PC-9 (cell line): ENCODE data around the gene GRIFIN.

ENCODE experiments used
- CTCF ChIP-seq: fragments of 200-600 bp; sonication (generic); conservative IDR thresholded peaks from 2 replicates; pipeline ENCODE4 v1.6.1; 2017; ENCODE audit warnings: mixed run types, antibody characterized with exemption, mild to moderate bottlenecking, moderate library complexity
- EZH2 ChIP-seq: fragments of 200-600 bp; sonication (generic); IDR thresholded peaks from 2 replicates; pipeline ENCODE4 v1.8.0; 2017; ENCODE audit warnings: antibody characterized with exemption, low read depth

GRCh38 chr7:2508327-2509215 lies 32.4 kb upstream of the GRIFIN start:
- no peak for TF ChIP-seq CTCF
- no peak for TF ChIP-seq EZH2
